Large intestine (tissue), 1 donor: Measurements from ENCODE around the gene BCO2. TPM values are rescaled to one million over a fixed set of nuclear protein-coding genes. Genes with fewer than 3 reads are reported as not detected.

Experiments used
- polyA plus RNA-seq: library from polyadenylated mRNA; unstranded; fragments of 120-200 nt; gene quantifications from one replicate; pipeline ENCODE4 v1.2.1, GENCODE V29; 2013

The BCO2 gene
- polyA plus RNA-seq, 1 donor: 11.0 TPM

Other genes with a start within 250 kb of the BCO2 start
- 15.5 TPM for gene DIXDC1, start 238.2 kb upstream of the BCO2 start, polyA plus RNA-seq
- 26.1 TPM for gene DLAT, start 150.1 kb upstream of the BCO2 start, polyA plus RNA-seq
- gene PIH1D2, start 101.5 kb upstream of the BCO2 start, polyA plus RNA-seq: 1.6 TPM
- gene NKAPD1, start 101.2 kb upstream of the BCO2 start, polyA plus RNA-seq: 27.7 TPM
- gene TIMM8B, start 88.8 kb upstream of the BCO2 start, polyA plus RNA-seq: 55.1 TPM
- gene SDHD, start 88.6 kb upstream of the BCO2 start, polyA plus RNA-seq: 146 TPM
- 60.7 TPM for gene IL18, start 11.4 kb upstream of the BCO2 start, polyA plus RNA-seq
- 0.27 TPM for gene TEX12, start 8.1 kb upstream of the BCO2 start, polyA plus RNA-seq
- gene PTS, start 50.9 kb downstream of the BCO2 start, polyA plus RNA-seq: 38.7 TPM
- not detected for gene PLET1, start 85.3 kb downstream of the BCO2 start, polyA plus RNA-seq